COLO668 (cell line): ENCODE results near the gene RASA3.
"Not testable (repeated sequence)": the region's sequence is repeated elsewhere in the genome, so short reads cannot be mapped to it uniquely, and the experiment has no call there.

Source experiments
- DNase-seq: peaks from one replicate; lab custom pipeline; 2025; ENCODE audit not compliant: unreplicated experiment; lab: John Stamatoyannopoulos, UW

The RASA3 gene, protein sequence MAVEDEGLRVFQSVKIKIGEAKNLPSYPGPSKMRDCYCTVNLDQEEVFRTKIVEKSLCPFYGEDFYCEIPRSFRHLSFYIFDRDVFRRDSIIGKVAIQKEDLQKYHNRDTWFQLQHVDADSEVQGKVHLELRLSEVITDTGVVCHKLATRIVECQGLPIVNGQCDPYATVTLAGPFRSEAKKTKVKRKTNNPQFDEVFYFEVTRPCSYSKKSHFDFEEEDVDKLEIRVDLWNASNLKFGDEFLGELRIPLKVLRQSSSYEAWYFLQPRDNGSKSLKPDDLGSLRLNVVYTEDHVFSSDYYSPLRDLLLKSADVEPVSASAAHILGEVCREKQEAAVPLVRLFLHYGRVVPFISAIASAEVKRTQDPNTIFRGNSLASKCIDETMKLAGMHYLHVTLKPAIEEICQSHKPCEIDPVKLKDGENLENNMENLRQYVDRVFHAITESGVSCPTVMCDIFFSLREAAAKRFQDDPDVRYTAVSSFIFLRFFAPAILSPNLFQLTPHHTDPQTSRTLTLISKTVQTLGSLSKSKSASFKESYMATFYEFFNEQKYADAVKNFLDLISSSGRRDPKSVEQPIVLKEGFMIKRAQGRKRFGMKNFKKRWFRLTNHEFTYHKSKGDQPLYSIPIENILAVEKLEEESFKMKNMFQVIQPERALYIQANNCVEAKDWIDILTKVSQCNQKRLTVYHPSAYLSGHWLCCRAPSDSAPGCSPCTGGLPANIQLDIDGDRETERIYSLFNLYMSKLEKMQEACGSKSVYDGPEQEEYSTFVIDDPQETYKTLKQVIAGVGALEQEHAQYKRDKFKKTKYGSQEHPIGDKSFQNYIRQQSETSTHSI

DNA sequence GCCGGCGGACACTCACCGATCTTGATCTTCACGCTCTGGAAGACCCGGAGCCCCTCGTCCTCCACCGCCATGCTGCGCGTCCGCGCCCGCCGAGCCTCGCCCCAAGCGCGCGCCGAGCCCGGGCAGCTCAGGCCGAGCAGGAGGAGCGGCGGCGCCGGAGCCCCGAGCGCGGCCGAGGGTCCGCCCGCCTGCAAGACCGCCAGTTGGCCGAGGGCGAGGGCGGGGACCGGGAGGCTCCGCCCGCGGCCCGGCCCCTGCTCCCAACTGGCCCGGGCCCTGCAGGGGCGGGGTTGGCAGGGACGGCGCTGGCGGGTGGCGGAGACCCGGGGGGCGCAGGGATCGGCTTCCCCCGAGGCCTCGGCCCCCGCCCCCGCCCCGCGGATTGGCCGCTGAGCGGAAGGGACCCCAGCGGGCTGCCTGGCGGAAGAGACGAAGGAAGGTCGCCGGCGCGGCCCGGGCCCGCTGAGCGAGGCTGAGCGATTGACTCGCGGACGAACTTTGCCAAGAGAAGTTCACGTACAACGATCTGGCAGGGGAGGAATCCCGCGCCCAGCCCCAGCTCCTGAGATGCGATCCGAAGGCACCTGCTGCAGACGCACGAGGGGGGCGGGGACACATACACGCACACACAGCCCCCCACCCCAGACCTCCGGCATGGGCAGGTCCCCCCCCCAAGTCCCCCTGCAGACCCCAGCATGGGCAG, at the start of gene RASA3:
Gene RASA3 (minus strand): TSS at position 205 of the 703 bp plus-strand sequence. CDS start 134 bp downstream, at position 71.
- DNase-seq, result peak; percentile 94

- no peak for DNase-seq
These were observed 46.8 kb upstream of the RASA3 start, which contains the start of gene CFAP97D2 for GRCh38 chr13:114179087-114179658. TSS of gene CFAP97D2 (plus strand) at chr13:114179257. CDS start at chr13:114179331, 74 bp downstream.

DNA sequence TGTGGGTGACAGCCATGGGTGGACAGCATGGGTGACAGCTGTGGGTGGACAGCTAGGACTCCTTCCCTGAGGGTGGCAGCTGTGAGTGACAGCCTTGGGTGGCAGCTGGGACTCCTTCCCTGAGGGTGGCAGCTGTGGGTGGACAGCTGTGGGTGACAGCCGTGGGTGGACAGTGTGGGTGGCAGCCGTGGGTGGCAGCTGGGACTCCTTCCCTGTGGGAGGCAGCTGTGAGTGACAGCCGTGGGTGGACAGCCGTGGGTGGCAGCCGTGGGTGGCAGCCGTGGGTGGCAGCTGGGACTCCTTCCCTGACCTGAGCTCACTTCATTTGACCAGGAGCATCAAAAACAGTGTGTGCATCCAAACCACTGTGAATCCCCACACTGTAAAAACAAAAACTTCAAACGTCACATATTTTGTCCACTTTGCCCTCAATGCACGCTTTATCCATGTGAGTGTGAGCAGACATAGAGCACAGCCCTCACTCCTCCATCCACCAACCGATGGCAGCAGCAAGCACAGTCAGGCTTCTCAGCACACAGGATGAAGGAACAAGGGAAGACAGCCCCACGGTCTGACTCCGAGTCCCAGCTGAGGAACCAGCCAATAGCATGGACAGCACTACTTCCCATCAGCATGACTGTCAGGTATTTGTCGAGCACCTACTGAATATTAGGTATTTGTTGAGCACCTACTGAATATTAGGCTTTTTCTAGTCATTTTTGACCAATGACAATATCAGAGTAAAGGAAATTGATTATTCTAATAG, 45.0 kb upstream of the RASA3 start:
- DNase-seq, result no peak

DNA sequence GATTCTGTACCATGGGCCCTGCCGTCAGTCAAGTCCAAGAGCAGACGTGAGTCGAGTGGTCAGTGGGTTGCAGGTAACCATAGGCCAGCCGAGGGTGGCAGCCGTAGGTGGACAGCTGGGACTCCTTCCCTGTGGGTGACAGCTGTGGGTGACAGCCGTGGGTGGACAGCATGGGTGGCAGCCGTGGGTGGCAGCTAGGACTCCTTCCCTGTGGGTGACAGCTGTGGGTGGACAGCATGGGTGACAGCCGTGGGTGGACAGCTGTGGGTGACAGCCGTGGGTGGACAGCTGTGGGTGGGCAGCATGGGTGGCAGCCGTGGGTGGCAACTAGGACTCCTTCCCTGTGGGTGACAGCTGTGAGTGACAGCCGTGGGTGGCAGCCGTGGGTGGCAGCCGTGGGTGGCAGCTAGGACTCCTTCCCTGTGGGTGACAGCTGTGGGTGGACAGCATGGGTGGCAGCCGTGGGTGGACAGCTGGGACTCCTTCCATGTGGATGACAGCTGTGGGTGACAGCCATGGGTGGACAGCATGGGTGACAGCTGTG, 44.0 kb upstream of the RASA3 start:
- not testable (repeated sequence) for DNase-seq

DNA sequence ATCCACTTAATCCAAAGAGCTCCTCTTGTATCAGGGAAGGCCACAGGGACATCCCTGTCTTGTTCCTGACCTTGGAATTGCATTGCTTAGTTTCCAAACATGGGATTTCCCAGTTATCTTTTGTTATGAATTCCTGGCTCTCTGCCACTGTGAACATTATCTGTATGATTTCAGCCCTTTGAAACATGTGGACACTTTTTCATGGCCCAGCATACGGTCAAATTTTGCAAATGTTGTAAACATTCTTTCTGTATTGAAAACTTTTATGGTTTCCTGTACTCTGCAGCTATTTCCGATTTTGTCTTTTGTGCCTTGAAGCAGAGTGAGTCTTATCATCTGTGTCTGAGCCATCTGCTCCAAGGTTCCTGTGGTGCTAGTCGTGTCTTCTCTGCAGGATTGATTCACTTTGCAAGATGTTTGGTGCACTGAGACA, 42.1 kb upstream of the RASA3 start:
- no peak for DNase-seq

DNA sequence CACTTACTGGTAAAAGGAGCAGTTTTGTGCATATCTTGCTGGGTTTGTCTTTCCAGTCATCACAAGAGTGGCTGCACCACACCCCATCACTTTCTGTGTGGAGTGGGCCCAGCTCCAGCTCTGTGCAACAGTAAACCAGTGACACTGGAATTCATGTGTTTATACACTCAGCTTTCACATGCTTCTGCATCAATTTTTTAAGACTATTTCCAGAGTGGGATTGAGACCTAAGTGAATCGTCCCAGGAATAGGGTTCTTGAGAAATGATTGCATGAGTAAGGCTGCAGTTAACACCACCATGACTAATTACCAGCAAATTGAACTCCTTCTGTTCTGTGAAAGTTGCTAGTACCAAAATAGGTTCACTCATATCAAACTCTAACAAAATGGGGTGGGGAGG, 41.3 kb upstream of the RASA3 start:
- no peak for DNase-seq

DNA sequence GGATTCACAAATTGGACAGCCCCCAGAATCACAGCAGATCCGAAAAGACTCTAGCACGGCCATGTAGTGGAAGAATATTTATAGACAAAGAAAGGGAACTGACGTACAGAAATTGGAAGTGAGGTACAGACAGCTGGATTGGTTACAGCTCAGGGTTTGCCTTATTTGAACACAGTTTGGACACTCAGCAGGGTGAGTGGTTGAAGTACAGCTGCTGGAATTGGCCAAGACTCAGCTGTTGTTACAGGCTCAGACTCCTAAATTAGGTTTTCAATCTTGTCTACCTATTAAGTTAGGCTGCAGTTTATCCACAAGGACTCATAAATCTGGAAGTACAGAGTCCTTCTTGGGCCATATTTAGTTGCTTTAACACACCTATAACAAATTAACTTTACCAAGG, 40.8 kb upstream of the RASA3 start:
- no peak for DNase-seq

- DNase-seq, result no peak
These were observed 35.5 kb upstream of the RASA3 start for GRCh38 chr13:114167885-114168284.

DNA sequence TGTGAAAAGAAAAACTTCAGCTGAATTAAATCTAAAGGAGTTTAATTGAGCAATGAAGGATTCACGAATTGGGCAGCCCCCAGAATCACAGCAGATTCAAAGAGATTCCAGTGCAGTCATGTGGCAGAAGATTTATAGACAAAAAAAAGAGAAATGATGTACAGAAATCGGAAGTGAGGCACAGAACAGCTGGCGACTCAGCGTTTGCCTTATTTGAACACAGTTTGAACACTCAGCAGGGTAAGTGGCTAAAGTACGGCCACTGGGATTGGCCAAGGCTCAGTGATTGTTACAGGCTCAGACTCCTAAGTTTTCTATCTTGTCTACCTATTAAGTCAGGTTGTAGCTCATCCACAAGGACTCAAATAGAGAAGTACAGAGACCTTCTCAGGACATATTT, 35.0 kb upstream of the RASA3 start:
- DNase-seq, result no peak

DNA sequence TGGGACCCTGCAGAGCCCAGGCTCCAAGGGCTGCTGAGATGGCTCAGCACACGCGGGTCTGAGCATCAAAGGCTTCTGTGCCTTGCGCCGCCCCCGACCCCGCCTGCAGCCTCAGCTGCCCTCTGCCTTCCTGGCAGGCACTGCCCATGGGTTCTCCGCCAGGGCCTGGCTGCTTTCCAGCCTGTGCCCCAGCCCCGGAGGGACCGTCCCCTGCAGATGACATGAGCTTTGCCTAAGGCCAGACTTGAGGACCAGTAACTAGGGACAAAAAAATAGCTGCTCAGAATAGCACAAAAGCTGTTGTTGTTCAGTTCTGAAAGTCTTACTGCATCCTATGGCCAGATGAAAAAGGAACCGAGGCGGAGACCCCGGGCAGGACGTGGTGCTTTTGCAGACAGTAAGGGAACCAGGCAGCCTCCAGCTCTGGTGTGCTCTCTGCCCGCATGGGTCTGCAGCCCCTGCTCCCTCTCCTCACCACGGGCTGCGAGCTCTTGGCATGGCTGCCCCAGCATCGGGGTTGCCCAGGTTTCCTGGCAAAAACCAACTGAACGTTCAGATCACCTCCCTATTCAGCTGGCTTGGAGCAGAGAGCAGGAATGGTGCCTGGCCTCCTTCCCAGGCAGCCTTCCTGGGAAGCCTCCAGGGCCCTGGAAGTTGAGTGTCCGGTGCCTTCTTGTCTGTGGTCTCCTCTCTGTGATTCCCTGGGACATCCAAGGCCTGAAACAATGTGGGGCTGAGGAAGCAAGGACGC, 34.1 kb upstream of the RASA3 start:
- DNase-seq, result no peak

- DNase-seq, result no peak
These were observed 32.4 kb upstream of the RASA3 start for GRCh38 chr13:114164681-114165429.

GRCh38 chr13:114164053-114164452, 31.6 kb upstream of the RASA3 start:
- no peak for DNase-seq

DNA sequence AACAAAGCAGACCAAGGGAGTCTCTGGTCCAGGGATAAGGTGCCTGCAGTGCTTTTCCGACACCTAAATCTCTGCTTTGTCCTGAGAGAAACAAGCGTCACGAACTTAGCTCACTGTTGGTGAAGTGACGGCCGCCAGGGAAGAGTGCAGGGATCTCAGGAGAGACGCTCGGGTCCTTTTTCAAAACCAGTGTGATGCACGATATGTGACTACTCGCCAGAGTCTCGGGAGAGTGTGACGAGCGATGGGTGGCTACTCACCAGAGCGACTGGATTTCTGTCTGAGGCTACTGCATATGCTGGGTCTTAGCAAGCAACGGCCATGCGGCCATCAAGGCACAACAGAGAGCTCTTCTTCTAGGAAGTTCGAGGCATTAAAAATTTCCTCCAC, 30.1 kb upstream of the RASA3 start:
- DNase-seq, result no peak

DNA sequence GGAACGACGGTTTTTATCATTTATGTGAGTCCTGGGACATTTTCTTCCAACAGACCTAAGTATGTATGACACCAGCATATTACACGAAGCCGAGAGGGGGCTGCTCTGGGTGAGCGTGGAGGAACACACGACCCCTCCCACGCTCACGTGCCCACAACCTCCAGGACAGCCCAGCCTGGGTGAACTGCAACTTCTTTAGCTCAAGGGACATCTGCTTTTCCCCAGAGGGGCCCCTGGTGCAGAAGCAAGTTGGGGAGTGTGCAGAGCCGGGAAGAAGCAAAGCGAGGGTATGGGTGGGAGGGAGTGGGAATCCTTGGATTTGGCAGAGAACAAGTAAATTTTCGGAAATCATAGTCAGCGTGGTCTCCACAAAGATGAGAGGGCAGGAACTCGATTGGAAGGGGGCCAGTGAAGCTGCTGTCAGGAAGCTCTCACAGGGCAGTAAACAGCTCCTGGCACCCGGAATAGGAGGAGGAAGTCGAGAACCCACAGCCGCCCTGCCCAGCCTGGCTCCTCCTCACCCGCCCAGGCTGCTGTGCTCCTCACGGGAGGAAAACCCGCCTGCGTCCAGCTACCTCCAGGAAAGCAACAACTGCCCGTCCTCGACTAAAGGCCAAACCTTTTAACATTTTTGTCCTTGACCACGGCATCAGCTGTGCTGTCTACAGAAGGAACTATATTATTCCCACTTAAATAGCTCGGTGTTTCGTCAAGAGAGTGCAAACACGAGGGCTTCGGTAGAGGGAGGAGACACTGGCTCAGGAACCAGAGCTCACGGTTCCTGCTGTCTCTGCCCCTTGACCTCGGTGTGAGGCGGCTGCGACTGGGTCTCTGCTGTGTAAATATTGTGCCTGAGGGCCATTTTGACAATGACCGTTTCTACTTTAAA, 29.5 kb upstream of the RASA3 start:
- no peak for DNase-seq

- no peak for DNase-seq
These were observed 28.7 kb upstream of the RASA3 start for GRCh38 chr13:114161028-114161556.

GRCh38 chr13:114158869-114159666, 26.6 kb upstream of the RASA3 start:
- DNase-seq, result not testable (repeated sequence)
